GM03348 (cell line): ENCODE results near the gene TGFBR3.

Experiments
- DNase-seq: peaks from one replicate; pipeline ENCODE4 v3.0.0; 2012; ENCODE audit warnings: low spot score

TGFBR3 gene

GRCh38 chr1:91635763-91636162 is 250.2 kb downstream of the TGFBR3 start:
- DNase-seq, result peak; percentile 43

GRCh38 chr1:91633438-91633837 is 252.5 kb downstream of the TGFBR3 start:
- no peak for DNase-seq

GRCh38 chr1:91631718-91632330 is 254.1 kb downstream of the TGFBR3 start:
- DNase-seq, result no peak

GRCh38 chr1:91630803-91631202 is 255.1 kb downstream of the TGFBR3 start:
- no peak for DNase-seq
